ENCODE results near the gene SSPN.

SSPN gene

GRCh38 chr12:26195250-26195640 is at the start of gene SSPN:
TSS of gene SSPN (plus strand) at chr12:26195573. CDS start at chr12:26195673, 100 bp downstream.
- no peak for DNase-seq (ENCODE audit: extremely low spot score, insufficient read length, low read depth)
- FAIRE-seq = no peak

- no peak for FAIRE-seq
- DNase-seq (ENCODE audit: extremely low spot score, insufficient read length, low read depth) = no peak
These were observed 47.1 kb upstream of the SSPN start for GRCh38 chr12:26148291-26148690.

DNA sequence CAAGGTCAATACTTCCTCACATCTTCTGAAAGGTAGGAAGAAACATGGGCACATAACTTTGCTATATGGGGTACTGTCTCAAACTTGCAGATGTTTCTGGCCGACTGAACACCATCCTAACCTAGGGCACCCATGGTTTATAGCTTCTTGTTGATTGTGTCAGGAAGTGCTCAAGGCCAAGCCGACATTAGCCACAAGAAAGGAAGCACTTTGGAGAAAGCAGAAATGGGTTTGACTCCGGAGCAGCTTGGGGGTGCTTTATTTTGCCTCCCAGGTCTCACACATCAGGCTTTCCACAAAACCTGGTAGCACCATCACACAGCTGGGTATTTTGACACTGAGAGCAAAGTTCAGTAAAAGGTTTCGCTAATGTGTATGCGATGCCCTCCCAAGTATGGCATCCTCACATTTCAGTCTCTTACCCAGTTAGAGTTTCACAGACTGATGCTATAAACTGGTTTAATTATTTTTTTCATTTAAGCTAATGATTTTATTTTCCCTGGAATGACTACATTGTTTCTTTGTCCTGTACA is 45.3 kb upstream of the SSPN start:
- DNase-seq (ENCODE audit: extremely low spot score, insufficient read length, low read depth) (no peak), FAIRE-seq (no peak)

- FAIRE-seq = no peak
- no peak for DNase-seq (ENCODE audit: extremely low spot score, insufficient read length, low read depth)
These were observed 44.5 kb upstream of the SSPN start for GRCh38 chr12:26150736-26151450.

GRCh38 chr12:26152507-26153102 is 42.8 kb upstream of the SSPN start:
- DNase-seq (ENCODE audit: extremely low spot score, insufficient read length, low read depth) (no peak), FAIRE-seq (no peak)

DNA sequence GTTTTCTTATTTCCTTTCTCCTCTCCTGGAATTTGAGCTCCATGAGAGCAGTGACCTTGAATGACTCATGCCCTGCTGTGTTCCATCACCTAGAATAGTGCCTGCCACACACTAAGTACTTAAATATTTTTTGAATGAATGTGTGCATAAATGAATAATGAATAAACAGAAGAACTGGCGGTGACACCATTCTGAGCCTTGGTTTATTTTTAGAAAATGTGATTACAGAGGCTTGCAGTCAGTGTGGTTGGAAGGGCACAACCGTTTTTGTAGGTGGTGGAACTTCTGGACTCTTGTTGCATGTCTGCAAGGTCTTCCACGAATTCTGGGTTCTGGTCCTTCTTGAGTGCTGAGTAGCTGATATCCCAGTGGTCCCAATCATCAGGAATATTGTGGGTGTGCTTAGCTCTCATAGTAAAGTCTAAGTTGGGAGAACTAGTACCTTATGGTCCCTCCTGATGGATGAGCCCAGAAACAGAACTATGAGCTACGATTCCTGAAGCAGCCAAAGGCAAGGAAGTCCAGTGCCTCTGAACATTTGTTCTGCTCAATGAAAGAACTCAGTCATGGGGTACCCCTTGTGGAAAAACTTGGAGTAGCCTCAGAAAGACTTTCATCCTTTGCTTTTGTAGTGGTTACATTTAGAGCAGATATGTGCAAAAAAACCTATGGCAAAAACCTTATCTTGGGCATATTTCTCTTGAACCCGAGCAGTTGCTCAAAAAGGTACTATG is 41.8 kb upstream of the SSPN start:
- FAIRE-seq = no peak

GRCh38 chr12:26156201-26156871 is 39.0 kb upstream of the SSPN start:
- FAIRE-seq (peak; percentile 100), DNase-seq (ENCODE audit: extremely low spot score, insufficient read length, low read depth) (peak; percentile 54)

More for the DNA sequence above, 41.8 kb upstream of the SSPN start:
- no peak for DNase-seq (ENCODE audit: extremely low spot score, insufficient read length, low read depth)

DNA sequence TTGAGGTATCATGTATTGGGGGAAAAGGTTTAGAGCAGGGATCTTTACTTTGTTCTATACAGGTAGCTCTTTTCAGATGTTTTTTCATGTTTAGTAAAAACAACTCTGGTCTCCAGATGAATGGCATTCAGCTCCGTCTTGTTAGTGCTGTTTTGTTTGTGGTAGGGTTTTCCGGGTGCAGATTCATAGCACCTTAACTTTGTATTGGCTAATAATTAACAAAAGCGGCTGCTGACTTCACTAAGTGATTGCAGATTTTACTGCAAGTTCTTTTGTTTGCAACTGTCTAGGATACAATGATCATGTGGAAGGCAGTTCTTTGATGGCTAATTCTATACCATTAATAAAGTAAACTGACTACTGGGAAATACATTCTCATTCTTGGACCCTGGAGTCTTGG is 38.4 kb upstream of the SSPN start:
- no peak for DNase-seq (ENCODE audit: extremely low spot score, insufficient read length, low read depth)
- FAIRE-seq = no peak

- FAIRE-seq = peak; percentile 70
- no peak for DNase-seq (ENCODE audit: extremely low spot score, insufficient read length, low read depth)
These were observed 37.2 kb upstream of the SSPN start for GRCh38 chr12:26158078-26158764.

DNA sequence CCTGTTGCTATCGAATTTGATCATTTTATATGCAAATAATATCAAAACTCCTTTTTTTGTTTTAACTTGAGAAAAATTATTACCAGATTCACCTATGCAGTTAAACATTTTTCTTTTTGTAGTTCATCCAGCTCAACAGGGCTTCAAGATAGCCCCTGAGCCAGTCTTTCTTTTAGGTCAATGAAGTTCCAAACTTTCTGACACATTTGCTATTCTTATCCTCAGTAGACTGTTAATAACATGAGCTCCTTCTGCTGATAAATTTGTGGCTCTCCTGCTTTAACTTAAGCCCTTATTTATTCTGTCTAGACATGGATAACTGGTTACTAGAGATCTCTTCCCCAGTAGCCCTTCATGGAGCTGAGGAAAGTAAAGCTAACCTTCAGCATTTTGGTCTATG is 33.2 kb upstream of the SSPN start:
- peak; percentile 12 for FAIRE-seq
- DNase-seq (ENCODE audit: extremely low spot score, insufficient read length, low read depth) = no peak

- FAIRE-seq = peak; percentile 87
- no peak for DNase-seq (ENCODE audit: extremely low spot score, insufficient read length, low read depth)
These were observed 32.5 kb upstream of the SSPN start for GRCh38 chr12:26162905-26163304.

DNA sequence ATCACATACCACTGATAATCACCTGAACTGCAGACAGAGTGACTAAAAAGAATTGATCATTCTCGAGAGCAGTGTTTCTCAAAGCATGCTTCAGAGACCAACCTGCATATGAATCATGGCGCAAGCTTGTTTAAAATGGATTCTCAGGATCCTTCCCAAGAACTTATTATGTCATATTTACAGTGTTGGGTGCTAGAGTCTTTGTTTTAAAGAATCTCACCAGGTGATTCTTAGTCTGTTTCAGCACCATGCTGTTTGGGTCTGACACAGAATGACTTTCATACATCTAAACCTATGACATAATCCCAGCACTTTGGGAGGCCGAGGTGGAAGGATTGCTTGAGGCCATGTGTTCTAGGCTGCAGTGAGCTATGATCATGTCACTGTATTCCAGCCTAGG is 31.3 kb upstream of the SSPN start:
- FAIRE-seq = no peak
- DNase-seq (ENCODE audit: extremely low spot score, insufficient read length, low read depth) = no peak

- DNase-seq (ENCODE audit: extremely low spot score, insufficient read length, low read depth) (no peak), FAIRE-seq (no peak)
These were observed 23.4 kb upstream of the SSPN start for GRCh38 chr12:26172013-26172412.

DNA sequence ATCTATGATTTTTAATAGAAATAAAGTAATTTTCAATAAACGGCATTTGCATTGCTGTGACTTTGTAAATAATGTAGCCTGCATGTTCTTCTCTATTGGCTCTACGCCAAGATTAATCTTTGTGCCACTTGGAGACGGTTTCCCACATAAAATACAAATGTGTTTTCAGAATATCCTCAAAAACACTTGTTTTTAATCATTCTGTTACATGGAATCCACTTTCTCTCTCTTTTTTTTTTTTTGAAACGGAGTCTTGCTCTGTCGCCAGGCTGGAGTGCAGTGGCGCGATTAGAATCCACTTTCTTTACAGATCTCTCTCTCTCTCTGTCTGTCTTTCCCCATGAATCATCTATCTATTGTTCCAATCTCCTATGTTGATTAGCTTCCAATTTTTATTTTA is 22.8 kb upstream of the SSPN start:
- no peak for FAIRE-seq

DNA sequence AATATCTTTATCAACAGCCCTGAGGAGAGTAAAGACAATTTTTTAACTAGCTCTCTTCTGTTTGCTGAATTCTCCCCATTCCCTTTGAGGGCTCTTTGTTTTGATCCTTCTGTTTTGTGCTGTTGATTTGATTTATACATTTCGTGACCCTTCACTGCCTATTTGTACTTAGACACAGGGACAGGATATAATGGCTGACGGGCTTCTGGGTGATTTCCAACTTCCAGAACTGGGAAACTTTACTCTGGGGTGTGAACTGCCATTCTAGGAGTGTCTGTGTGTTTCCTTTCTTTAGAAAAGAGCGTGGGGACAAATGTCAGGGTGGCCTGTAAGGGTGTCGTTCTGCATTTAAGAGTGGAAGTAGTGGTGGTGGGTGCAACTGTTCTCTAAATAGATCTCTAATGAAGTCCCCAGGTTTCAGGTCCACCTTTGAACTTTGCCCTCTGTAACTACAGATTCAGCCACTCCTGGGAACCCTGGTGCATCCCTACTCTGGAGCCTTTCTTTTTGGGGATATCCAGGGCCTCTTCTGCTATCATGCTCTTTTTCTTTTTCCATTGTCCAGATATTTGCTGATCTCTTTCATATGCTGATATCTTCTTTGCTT is 22.3 kb upstream of the SSPN start:
- DNase-seq (ENCODE audit: extremely low spot score, insufficient read length, low read depth) = no peak
- FAIRE-seq = peak; percentile 47

More for the DNA sequence above, 22.8 kb upstream of the SSPN start:
- DNase-seq (ENCODE audit: extremely low spot score, insufficient read length, low read depth) = no peak

GRCh38 chr12:26176725-26177124 is 18.6 kb upstream of the SSPN start:
- no peak for FAIRE-seq
- no peak for DNase-seq (ENCODE audit: extremely low spot score, insufficient read length, low read depth)

DNA sequence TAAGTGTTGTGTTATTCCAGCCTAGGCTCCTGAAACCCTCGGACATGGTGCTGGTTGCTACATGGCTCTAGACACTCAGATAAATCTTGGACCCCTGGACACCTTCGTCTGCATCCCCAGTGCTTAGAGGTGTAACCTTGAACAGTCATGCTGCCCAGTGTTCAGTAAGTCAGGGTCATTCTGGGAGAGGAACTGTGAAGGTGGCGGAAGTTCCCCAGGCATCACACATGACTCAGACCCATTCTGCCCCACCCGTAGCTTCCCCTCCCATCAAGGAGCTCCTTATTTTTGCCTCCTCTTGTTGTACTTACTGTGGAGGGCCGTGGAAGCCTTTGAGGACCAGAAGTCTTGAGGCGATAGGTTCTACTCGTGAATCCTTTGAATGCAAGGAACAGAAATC is 18.1 kb upstream of the SSPN start:
- no peak for FAIRE-seq
- no peak for DNase-seq (ENCODE audit: extremely low spot score, insufficient read length, low read depth)

DNA sequence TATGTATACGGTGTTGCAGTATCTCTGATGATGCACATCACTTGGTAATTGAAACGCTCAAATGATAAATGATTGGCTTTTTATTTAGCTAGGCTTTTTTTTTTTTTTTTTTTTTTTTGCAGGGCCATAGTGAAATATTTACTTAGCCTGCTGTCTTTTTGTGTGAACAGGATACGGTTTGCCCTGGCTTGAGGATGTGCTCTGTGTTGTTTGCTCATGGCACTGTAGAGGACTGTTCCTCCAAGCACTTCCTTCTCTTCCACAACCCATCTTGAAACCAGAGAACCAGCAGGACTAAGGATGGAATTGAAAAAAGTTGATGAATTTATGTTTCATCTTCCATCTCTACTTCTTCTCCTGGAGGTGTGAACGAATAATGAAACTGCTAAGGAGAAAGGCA is 15.5 kb upstream of the SSPN start:
- no peak for FAIRE-seq
- DNase-seq (ENCODE audit: extremely low spot score, insufficient read length, low read depth) = no peak

GRCh38 chr12:26182377-26182776 is 13.0 kb upstream of the SSPN start:
- no peak for FAIRE-seq
- no peak for DNase-seq (ENCODE audit: extremely low spot score, insufficient read length, low read depth)

All from GM18507 (cell line).